ENCODE measurements around the gene NLK. TPM values are rescaled to one million over a fixed set of nuclear protein-coding genes. Genes with fewer than 3 reads are reported as not detected.

The NLK gene
- total RNA-seq, 1 experiment from 2014 or later = 12.8 TPM

DNA sequence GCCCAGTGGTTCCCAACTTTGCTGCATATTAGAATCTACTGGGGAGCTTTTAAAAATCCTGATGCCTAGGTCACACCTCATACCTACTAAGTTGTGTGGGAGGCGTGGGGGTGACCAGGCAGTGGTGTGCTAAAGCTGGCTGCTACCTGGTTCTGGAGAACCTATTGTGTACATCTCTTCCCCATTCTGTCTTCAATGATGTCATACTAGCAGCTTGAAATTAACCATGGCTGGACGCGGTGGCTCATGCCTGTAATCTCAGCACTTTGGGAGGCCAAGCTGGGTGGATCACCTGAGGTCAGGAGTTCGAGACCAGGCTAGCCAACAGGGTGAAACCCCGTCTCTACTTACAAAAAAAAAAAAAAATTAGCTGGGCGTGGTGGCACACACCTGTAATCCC, 11.3 kb upstream of the NLK start:
- intact Hi-C loops (cut with micrococcal nuclease) = no loop called here
- Histone ChIP-seq H3K4me2 (ENCODE audit: low read length) (no peak overlapping the region), H3K9me3 (ENCODE audit: control insufficient read depth in 1 of 2, insufficient read depth in 1 of 2, low read depth in 1 of 2, low read length in 2 of 2) (no peaks in the 10 kb centered on the region), H3K9ac (ENCODE audit: low read length) (no peak overlapping the region), H3K4me1 (ENCODE audit: control insufficient read depth in 1 of 2, insufficient read depth in 2 of 2, low read length in 2 of 2) (no peaks in the 10 kb centered on the region), H2AFZ (ENCODE audit: low read depth, low read length, poor library complexity, severe bottlenecking) (no peak overlapping the region), H3K36me3 (ENCODE audit: control insufficient read depth in 1 of 2, insufficient read depth in 2 of 2, low read length in 2 of 2) (no peaks in the 10 kb centered on the region), H3K4me3 (replicated peaks in 1 of 2; ENCODE audit: low read depth in 1 of 2, low read length in 2 of 2) (no peak overlapping the region), H3K9me2 (ENCODE audit: insufficient read depth) (no peaks in the 10 kb centered on the region), H3K79me2 (ENCODE audit: insufficient read depth, low read length) (no peaks in the 10 kb centered on the region), H3K27ac (ENCODE audit: low read depth, low read length) (no peak overlapping the region), H4K20me1 (ENCODE audit: insufficient read depth) (no peaks in the 10 kb centered on the region), H3K27me3 (ENCODE audit: insufficient read depth, low read length) (no peaks in the 10 kb centered on the region)
- TF ChIP-seq TCF7L2 (IDR thresholded peaks at IDR 0.05; ENCODE audit: borderline replicate concordance, extremely low read depth, insufficient read depth, insufficient read length) (no peak), FOSL1 (IDR thresholded peaks at IDR 0.05; ENCODE audit: low read depth) (no peak), EGR1 (IDR thresholded peaks at IDR 0.05; ENCODE audit: low read depth) (no peak), CEBPB (IDR thresholded peaks at IDR 0.05; ENCODE audit: low read depth) (no peak), SRF (IDR thresholded peaks at IDR 0.05; ENCODE audit: low read depth) (no peak), ELF1 (IDR thresholded peaks at IDR 0.05; ENCODE audit: borderline replicate concordance, low read depth) (no peak), POLR2AphosphoS5 (IDR thresholded peaks at IDR 0.05; ENCODE audit: low read depth, low read length) (no peak)
- TF ChIP-seq, protein P1, sequence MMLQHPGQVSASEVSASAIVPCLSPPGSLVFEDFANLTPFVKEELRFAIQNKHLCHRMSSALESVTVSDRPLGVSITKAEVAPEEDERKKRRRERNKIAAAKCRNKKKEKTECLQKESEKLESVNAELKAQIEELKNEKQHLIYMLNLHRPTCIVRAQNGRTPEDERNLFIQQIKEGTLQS (IDR thresholded peaks at IDR 0.05) = no peak
- TF ChIP-seq, protein P2, sequence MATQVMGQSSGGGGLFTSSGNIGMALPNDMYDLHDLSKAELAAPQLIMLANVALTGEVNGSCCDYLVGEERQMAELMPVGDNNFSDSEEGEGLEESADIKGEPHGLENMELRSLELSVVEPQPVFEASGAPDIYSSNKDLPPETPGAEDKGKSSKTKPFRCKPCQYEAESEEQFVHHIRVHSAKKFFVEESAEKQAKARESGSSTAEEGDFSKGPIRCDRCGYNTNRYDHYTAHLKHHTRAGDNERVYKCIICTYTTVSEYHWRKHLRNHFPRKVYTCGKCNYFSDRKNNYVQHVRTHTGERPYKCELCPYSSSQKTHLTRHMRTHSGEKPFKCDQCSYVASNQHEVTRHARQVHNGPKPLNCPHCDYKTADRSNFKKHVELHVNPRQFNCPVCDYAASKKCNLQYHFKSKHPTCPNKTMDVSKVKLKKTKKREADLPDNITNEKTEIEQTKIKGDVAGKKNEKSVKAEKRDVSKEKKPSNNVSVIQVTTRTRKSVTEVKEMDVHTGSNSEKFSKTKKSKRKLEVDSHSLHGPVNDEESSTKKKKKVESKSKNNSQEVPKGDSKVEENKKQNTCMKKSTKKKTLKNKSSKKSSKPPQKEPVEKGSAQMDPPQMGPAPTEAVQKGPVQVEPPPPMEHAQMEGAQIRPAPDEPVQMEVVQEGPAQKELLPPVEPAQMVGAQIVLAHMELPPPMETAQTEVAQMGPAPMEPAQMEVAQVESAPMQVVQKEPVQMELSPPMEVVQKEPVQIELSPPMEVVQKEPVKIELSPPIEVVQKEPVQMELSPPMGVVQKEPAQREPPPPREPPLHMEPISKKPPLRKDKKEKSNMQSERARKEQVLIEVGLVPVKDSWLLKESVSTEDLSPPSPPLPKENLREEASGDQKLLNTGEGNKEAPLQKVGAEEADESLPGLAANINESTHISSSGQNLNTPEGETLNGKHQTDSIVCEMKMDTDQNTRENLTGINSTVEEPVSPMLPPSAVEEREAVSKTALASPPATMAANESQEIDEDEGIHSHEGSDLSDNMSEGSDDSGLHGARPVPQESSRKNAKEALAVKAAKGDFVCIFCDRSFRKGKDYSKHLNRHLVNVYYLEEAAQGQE (IDR thresholded peaks at IDR 0.05; ENCODE audit: low read depth) = no peak
- CTCF ChIA-PET = interaction anchor here (1.2 kb wide), 1 partner anchor 10 kb away, joined by 4 read pairs; no protein-coding TSS in a partner anchor
- RAD21 ChIA-PET (ENCODE audit: low non-redundant PET in 1 of 2, low total read pairs in 2 of 2, uncharacterized antibody in 2 of 2, unreplicated experiment in 2 of 2) = no interaction called here
- DNase-seq (ENCODE audit: low read depth, low spot score) = no peak
- POLR2A ChIA-PET = interaction anchor here (1.6 kb wide), 1 partner anchor 10 kb away, joined by 5 read pairs; no protein-coding TSS in a partner anchor
- no TSS peak for BruUV-seq (replicated peaks)
- no peak for ATAC-seq

Measured in HCT116 (cell line).